Measurements from ENCODE around the gene OSMR. TPM values are rescaled to one million over a fixed set of nuclear protein-coding genes. Genes with fewer than 3 reads are reported as not detected.

Gene OSMR
- polyA plus RNA-seq, 1 donor from 2014 or later: not detected

GRCh38 chr5:38843665-38844064 is 2.1 kb upstream of the OSMR start:
- Histone ChIP-seq H3K27me3 (ENCODE audit: insufficient read depth, low read depth, low read length) (peaks cover 42% of the 10 kb centered on the region), H3K9me3 (ENCODE audit: low read length) (no peaks in the 10 kb centered on the region), H3K9ac (ENCODE audit: low read length) (no peak overlapping the region), H3K36me3 (ENCODE audit: insufficient read depth, low read length) (no peaks in the 10 kb centered on the region), H4K20me1 (ENCODE audit: insufficient read depth) (no peaks in the 10 kb centered on the region), H3K9me2 (ENCODE audit: insufficient read depth, low read length) (no peaks in the 10 kb centered on the region), H3K27ac (ENCODE audit: low read length) (no peak overlapping the region), H3F3A (ENCODE audit: insufficient read depth, low read length, poor library complexity, severe bottlenecking) (no peaks in the 10 kb centered on the region), H2AFZ (ENCODE audit: low read depth, low read length) (no peak overlapping the region), H3K79me2 (replicated peaks; ENCODE audit: insufficient read depth, low read length) (no peaks in the 10 kb centered on the region), H3K4me2 (ENCODE audit: low read length) (no peak overlapping the region), H3K4me3 (ENCODE audit: low read length) (no peak overlapping the region)
- TF ChIP-seq SMC3 (conservative IDR thresholded peaks at IDR 0.05; ENCODE audit: poor library complexity) (no peak), MXI1 (conservative IDR thresholded peaks at IDR 0.05; ENCODE audit: poor library complexity, severe bottlenecking) (no peak), REST (IDR thresholded peaks at IDR 0.05; ENCODE audit: borderline replicate concordance) (no peak), RAD21 (conservative IDR thresholded peaks at IDR 0.05) (no peak), EP300 (conservative IDR thresholded peaks at IDR 0.05; ENCODE audit: poor library complexity, severe bottlenecking) (no peak), POLR2AphosphoS5 (IDR thresholded peaks at IDR 0.05) (no peak), TAF1 (IDR thresholded peaks at IDR 0.05; ENCODE audit: low read depth) (no peak), EZH2 (IDR thresholded peaks at IDR 0.05; ENCODE audit: borderline replicate concordance, insufficient read depth, low read length, poor library complexity, severe bottlenecking) (no peak), CTCF (IDR thresholded peaks at IDR 0.05; ENCODE audit: poor library complexity, severe bottlenecking) (no peak)

GRCh38 chr5:38846379-38847011 is 683 bp downstream of the OSMR start:
- Histone ChIP-seq H3K79me2 (replicated peaks; ENCODE audit: insufficient read depth, low read length) (no peaks in the 10 kb centered on the region), H4K20me1 (ENCODE audit: insufficient read depth) (no peaks in the 10 kb centered on the region), H3K9me3 (ENCODE audit: low read length) (no peaks in the 10 kb centered on the region), H3K36me3 (ENCODE audit: insufficient read depth, low read length) (no peaks in the 10 kb centered on the region), H2AFZ (ENCODE audit: low read depth, low read length) (no peak overlapping the region), H3K4me3 (ENCODE audit: low read length) (peak overlapping the region; percentile 59), H3K9ac (ENCODE audit: low read length) (no peak overlapping the region), H3K27ac (ENCODE audit: low read length) (no peak overlapping the region), H3F3A (ENCODE audit: insufficient read depth, low read length, poor library complexity, severe bottlenecking) (no peaks in the 10 kb centered on the region), H3K27me3 (ENCODE audit: insufficient read depth, low read depth, low read length) (peaks cover 42% of the 10 kb centered on the region), H3K4me2 (ENCODE audit: low read length) (no peak overlapping the region), H3K9me2 (ENCODE audit: insufficient read depth, low read length) (no peaks in the 10 kb centered on the region)
- TF ChIP-seq CTCF (IDR thresholded peaks at IDR 0.05; ENCODE audit: poor library complexity, severe bottlenecking): no peak
